GM19025 (cell line): ENCODE measurements around the gene TCF7L1.
"Not testable (repeated sequence)": the region's sequence is repeated elsewhere in the genome, so short reads cannot be mapped to it uniquely, and the experiment has no call there.

Experiments
- ATAC-seq: cut with Tn5 transposase; IDR thresholded peaks from one replicate; pipeline ENCODE4 v1.9.1; 2021; ENCODE audit warnings: mild to moderate bottlenecking, low read depth, moderate library complexity; ENCODE audit not compliant: unreplicated experiment

TCF7L1 gene

DNA sequence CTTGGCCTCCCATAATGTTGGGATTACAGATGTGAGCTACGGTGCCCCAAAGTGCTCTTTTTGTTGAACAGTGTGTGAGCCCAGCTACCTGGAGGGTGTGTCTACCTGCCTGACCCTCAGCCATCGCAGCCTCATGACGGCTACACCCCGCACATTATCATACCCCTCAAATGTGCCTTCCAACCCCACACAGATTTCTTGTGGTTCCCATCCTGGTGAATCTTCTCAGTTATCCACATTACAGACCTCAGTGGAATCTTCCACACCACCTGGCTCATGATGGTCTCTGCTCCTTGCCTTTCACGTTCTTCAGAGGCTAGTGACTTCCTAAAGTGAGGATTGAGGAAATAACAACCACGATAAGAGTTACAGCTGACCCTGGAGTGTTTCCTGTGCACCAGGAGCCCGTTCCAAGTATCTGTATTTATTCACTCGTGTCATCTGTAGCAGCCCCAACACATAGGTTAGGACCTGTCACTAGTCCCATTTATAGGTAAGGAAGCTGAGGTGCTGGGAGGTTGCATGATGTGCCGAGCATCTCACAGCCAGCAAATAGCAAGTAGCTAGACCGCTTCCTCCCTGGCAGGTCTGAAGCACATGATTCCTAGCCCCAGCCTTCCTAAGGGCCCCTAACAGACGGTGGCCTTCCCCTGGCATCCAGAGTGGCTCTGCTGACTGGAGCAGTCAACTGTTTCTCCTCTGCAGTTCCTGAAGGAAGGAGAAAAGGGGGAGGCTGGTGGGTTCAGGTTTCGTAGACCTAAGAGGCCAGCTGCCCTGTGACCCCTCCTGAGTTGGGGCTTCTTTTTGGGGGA is 47.3 kb downstream of the TCF7L1 start:
- no peak for ATAC-seq

DNA sequence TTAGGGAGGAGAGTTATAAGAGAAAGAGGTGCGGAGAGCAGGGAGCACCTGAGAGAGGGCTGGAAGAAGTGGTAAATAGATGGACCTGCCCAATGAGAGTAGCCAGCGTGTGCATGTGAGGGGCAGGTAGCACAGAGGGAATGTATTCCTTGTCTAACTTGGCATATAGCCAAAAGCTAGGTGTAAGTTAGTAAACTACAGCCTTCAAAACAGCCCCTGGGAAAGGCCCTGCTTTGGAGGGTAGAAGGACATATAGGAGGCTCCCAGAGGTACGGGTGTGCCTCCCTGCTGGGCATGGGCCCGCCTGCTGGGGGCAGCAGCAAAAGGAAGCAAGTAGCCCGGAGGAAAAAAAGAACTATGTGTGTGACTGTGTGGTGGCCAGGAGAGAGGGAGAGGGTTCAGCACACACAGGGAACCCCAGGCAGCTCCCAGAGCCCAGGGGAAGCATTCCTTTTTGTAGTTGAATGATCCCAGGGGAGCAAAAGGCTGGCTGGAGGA is 48.0 kb downstream of the TCF7L1 start:
- no peak for ATAC-seq

DNA sequence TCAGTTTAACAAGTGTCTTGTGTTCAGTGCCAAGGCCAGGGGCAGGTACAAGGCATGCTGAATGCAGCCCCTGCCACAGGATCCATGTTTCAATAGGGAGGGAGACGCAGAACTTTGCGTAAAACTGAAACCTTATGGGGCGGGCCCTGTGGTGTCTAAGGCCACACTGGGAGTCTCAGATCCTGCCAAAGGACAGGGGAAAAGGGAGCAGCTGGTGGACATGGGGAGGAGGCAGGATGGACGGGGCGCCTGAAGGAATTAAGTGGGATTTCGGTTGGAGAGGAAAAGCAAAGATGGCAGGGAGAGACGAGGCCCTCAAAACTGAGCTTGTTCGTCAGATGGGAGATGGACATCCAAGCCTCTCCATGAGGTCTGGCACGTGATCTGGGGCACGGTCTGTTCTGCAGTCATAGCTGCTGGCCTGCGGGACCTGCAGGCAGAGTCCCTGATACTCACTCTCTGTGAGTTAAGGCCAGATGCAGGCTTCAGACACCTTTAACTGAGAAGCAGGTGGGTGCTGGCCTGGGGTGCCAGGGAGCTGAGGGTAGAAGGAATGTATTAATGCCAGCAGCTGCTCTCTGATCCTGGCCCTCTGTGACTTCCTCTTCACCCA is 48.8 kb downstream of the TCF7L1 start:
- ATAC-seq: no peak

DNA sequence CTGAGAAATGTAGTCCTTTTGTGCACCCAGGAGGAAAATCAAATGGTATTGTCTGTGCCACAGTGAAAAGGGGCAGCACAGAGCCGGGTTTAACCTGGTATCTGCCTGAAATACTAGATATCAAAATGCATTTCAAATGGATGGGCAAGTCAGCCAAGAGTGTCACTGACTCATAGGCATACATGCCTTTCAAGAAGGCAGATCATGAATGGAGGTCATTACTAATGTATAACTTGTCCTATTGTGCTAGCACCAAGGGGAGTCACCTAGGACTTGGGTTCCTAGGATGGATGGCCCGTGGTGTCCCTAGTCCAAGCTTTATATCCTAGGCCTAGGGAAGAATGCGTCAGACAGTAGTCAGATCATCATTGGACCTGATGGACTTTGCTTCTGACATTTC is 49.9 kb downstream of the TCF7L1 start:
- no peak for ATAC-seq

DNA sequence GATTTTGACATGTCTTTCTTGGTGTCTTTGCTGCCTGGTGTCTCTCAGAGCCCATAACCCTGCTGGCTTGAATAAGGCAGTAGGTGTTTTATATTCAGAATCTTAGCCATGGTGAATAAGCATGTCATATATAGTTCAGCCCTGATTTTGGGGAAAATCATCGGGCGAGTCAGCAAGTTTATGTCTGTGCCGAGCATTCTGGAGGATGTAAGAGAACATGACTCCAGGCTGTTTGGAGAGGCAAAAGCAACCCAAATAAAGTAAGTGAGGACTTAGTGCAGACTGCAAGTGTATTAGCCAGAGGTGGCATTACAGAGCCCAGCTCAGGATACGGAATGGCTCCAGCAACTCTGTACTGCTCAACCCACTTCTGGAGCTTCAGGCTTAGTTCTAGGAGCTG is 50.3 kb downstream of the TCF7L1 start:
- ATAC-seq: no peak

DNA sequence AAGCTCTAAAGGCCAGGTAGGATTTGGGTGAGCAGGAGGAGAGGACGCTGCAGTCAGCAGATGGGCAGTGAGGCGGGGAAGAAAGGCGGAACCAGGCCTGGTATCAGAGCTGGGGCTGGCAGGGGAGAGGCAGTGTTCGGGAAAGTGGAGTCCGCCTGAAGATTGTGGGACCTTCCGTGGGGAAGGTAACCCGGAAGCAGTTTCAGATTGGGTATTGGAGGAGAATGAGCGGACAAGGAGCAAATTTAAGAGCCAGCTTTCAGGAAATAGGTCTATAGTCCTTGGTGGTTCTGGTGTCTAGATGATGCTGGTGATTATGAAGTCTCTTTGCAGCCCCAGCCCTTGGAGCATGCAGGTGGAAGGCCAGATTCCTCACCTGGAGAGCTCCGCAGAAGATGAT is 51.0 kb downstream of the TCF7L1 start:
- ATAC-seq: no peak

DNA sequence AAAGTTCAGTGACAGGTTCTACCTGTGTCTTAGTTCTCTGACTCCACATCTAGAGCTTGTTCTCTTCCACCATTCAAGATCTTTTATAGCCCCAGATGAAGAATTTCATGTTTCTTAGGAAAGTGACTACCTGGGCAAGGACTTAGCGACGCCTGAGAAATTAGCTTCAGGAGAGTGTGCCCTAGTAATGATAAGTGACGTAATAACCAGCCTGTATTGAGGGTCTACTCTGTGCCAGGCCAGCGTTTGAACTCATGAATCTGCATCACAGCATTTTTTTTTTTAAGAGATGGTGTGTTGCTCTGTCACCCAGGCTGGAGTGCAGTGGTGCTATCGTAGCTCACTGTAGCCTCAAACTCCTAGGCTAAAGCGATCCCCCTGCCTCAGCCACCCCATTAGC is 51.8 kb downstream of the TCF7L1 start:
- ATAC-seq: no peak

DNA sequence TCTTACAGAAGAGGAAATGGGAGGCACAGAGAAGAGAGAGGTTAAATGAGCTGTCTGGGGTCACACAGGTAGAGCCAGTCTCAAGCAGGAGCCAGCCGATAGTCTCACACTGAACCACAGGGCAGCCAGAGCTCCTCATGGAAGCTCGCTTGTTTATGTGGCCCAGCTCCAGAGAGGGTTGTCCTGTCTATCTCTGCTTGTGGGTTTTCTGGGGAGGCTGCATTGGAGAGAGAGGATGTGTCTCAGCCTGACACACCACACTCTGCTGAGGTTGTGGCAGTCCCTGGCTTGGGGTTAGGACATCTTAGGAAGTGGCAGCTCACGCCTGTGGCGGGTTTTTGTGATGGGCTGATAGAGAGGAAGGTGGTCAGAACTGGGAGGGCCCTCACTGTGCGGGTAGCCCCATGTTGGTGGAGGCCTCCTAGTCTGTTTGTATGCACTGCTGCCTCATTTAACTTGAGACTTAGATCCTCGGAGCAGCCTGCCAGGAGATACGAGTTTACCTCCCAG is 52.3 kb downstream of the TCF7L1 start:
- no peak for ATAC-seq

DNA sequence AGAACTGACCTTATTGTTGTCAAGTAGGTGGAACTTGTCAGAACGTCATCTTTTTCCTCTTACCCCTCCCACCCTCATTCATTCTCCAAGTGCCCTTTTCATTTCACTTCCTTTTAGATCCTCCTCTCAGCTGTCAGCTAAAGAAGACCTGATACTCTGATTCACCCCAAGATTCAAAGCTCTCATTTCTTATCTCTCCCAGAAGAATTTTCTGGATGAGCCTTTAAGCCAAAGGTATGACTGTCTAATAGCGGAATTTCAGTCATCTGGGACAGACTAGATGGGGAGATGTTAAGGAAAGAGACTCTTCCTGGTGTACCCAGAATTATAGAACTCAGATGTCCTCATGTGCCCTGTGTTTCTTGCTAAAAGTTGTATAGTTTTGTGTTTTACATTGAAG is 53.9 kb downstream of the TCF7L1 start:
- ATAC-seq: no peak

DNA sequence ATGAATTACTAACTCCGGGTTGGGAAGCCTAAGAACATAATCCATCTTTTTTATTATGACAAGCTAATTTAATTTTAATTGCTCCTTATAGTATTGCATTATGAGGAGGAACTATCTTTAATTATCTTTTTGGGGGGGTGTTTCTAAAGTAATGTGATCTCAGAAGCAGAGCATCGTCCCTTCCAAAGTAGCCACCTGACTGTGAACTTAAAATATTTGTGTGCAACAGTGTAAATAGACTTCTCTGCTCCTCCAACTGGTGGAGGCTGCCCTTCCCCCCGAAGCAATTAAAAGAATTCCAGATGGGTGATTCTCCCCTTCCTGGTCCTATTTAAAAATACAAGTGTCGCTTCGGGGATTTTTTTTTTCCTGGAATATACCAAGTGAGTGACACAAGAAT is 55.7 kb downstream of the TCF7L1 start:
- ATAC-seq: no peak

DNA sequence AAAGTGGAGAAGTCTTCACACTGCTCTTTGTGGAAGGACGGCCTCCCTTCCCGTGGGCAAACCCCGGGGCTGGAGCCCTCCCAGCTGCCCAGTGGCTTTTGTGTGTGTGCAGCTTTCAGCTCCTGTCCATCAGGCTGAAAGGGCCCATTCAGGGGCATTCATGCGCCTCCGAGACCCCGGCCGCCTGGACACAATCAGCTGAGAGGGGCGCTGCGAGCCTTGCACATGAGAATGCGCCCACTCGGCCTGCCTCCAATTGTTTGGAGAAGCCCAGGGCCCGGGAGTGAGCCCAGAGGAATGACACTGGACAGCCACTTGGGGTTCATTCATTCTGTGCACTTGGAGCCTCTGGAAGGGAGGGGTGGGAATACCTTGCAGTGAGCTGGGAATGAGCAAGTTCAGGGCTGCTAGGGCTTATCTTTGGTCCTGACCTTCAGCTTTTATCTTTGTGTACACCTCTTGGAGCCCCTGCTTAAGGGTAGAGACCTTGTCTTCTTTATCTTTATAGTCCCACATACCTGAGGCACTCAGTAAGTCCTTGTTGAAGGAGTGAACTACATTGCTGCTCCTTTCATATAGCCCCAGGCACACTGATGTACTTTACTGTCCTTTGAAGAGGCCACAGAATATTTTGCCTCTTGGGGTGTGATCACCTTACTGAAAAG is 56.5 kb downstream of the TCF7L1 start:
- ATAC-seq: no peak

DNA sequence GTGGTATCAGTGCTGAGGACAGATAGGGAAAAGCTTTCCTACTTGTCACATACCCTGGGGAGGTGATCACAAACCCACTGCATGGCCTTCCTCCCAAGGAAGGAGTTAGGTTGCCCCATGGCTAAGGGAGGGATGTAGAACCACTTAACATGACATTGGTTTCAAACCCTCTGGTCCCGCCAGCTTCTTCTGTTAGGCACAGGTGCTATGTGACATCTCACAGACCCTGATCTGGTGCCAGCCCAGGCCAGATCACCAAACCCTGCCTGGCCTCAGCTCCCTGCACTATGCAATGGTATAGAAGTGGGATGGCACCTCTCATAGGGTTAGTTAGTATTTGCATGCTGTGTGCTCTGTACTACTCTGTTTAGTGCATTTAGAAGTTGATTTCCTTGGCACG is 58.0 kb downstream of the TCF7L1 start:
- ATAC-seq: no peak

DNA sequence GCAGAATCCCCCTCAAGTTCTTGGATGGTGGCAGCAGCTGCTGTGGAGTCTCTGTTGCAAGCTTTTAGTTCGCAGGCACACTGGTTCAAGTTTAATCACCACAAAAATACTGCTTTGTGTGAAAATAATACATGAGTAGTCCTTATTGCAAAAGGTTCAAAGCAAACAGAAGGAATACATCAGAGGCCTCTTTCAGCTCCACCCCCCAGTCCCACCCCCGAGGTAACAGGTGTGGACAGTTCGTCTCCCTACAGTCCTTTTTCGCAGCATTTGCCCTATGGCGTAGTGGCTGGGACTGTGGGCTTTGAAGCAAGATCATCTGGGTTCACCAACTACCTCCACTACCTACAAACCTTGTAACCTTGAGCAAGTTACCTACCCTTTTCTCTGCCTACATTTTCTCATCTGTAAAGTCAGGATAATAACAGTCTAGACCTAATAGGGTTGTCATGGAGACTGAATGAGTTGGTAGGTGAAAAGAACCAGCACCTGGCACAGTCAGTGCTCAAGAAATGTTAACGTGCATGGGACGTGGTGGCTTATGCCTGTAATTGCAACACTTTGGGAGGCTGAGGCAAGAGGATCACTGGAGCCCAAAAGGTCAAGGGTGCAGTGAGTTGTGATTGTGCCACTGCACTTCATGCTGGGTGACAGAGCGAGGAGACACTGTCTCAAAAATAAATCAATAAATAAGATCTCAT is 61.7 kb downstream of the TCF7L1 start:
- ATAC-seq: no peak

DNA sequence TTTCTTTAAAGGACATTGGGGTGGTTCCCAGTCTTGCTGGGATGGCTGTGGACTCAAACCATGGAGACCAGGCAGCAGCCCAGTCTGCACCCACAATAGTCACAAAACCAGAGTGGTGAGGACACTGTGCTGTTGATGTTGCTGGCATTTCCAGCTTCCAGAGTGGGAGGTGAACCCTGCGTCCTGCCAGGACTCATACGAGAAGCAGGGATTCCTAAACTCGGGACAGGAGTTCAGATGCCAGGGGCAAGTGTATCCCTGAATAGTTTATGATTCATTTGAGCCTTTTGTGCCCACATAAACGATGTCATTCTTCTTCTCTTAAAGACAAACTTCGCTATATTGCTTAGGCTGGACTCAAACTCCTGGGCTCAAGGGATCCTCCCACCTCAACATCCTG is 62.8 kb downstream of the TCF7L1 start:
- ATAC-seq: no peak

DNA sequence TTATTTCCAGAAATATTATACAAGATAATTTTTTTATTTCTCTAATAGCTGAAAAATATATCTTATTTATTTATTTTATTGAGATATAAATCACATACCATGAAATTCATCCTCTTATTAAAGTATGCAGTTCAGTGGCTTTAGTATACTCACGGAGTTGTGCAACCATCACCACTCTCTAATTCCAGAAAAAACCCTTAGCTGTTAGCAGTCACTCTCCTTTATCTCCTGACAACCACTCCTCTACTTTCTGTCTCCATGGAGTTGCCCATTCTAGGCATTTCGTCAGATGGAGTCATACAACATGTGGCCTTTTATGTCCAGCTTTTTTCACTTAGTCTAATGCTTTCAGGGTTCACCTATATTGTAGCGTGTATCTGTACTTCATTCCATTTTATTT is 66.5 kb downstream of the TCF7L1 start:
- no peak for ATAC-seq

DNA sequence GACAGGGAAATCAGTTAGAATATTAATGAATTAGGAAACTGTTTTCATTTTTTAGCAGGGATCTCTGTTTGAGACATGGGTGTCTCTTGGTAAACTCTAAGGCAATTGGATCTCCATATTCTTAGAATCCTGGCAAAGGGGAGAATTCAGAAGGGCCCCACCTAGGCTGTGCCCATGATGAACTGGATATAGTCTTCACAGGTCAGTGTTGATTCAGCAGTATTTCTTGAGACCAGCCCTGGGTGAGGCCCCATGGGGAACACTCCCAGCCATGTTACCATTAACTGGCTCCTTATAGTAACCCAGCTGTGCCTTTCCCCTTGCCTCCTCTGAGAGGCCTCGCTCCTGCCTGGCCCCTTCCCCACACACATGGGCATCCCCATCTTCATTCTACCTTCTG is 76.7 kb downstream of the TCF7L1 start:
- no peak for ATAC-seq

DNA sequence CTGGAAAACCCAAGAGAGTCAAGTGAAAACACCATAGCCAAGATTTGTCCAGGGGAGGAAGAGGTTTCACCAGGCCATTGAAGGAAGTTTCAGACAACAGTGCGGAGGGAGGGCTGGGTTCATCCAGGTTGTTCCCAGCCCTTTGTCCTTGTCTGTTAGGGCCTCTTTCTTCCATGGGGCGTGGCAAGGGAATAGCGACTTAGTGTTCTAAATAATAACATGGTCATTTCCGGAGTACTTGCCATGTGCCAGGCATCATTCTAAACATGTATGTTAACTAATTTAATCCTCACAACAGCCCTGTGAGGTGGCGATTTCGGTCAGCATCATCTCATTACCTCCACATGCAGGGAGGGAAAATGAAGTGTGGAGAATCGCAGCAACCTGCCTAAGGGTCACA is 77.3 kb downstream of the TCF7L1 start:
- no peak for ATAC-seq

DNA sequence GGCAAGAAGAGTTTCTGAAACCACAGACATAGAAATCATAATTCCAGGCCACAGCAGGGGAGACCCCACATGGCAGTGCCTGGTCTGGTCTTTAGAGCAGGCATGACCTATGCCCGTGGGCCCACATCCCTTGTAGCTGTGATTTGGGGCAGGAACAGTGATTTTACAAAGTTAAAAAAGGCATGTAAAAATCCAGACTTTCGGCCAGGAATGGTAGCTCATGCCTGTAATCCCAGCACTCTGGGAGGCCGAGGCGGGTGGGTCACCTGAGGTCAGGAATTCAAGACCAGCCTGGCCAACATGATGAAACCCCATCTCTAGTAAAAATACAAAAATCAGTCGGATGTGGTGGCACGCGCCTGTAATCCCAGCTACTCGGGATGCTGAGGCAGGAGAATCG is 78.4 kb downstream of the TCF7L1 start:
- ATAC-seq: not testable (repeated sequence)

DNA sequence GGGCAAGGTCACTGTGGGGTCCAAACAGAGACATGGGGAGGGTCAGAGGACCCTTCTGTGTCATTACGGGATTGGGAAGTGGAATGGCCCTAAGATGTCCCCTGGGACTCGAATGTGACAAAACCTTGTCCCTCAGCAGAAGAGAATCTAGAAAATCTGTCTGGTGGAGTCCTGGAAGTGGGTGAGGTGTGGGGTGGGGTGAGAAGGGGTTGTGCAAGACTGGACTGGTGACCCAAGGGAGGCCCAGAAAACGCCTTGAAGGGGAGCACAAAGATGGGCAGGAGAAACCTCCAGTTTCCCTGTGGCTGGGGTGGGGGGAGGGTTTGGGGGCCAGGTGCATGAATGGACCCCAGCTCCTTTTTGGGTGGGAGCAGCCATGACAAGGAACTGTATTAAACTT is 79.6 kb downstream of the TCF7L1 start:
- ATAC-seq: no peak

DNA sequence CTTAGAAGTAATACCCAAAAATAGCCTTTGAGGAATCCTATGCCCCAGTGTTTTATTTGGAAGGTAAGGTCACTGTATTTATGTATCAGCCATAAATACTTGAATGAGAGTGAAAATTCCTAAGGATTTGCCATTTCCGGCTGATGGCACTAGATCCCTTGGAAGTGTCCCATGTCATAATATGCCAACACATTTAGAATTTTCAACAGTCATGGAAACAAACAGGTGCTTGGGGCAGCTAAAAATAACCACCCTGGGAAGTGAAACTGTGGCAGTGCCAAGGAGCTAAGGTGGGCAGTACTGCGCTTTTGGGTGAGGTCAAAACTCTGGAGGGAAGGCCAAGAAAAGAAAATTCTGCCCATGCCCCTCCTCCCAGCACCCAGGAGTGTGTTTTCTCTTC is 80.2 kb downstream of the TCF7L1 start:
- no peak for ATAC-seq
